Activated naive CD4-positive, alpha-beta T cell treated with anti-CD3 and anti-CD28 coated beads, Interleukin-2, amount 10 ng/mL, durations not matched to agents 5 hours and 36 hours (primary cell): ENCODE measurements around the gene CAMTA2. TPM values are rescaled to one million over a fixed set of nuclear protein-coding genes. Genes with fewer than 3 reads are reported as not detected.

ENCODE experiments used
- microRNA-seq: library from miRNA; unstranded; fragments of <30 nt; microRNA quantifications from one replicate; pipeline ENCODE4 v1.2.0, GENCODE V29; 2022; ENCODE audit warnings: borderline microRNAs expressed, borderline replicate concordance
- total RNA-seq, 2 experiments: library from RNA; stranded (reverse); gene quantifications; one replicate each; pipeline ENCODE4 v1.2.3, GENCODE V29; 2021

CAMTA2 gene
- total RNA-seq: 10 to 100 TPM; 54.4 to 58.6 TPM

GRCh38 chr17:4986951-4987766 is at the start of gene CAMTA2:
TSS of gene CAMTA2 (minus strand) at chr17:4987675. CDS start at chr17:4986222, 1,453 bp downstream.

DNA sequence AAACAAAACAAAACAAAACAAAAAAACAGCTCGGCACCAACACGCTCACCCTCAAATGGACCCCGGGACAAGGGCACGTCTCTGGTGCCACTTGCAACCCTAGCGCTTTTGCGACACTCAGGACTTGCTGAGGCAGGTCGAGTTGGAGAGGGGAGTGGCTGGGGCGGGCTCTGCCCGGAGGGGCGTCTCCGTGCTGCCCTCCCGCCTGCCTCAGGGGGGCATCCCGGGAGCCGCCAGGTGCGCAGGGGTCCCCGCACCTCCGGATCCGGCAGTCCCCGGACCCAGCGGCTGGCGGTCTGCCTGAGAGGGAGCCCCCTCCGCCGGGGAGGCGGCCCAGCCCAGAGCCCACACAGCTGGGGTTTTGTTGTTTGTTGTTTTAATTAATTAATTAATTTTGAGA is 47.8 kb upstream of the CAMTA2 start, which contains the start of gene SLC52A1:
Gene SLC52A1 (minus strand): TSS at position 112 of the 400 bp plus-strand sequence. CDS start 820 bp downstream, outside the sequence.

GRCh38 chr17:4997302-4998026 is 10.0 kb upstream of the CAMTA2 start, which contains the start of the genes INCA1 and KIF1C:
TSS of gene INCA1 (minus strand) at chr17:4997522. CDS start at chr17:4994437, 3,085 bp downstream.
TSS of gene KIF1C (plus strand) at chr17:4997950. CDS start at chr17:5000247, 2,297 bp downstream.

GRCh38 chr17:4967539-4968485 is 19.7 kb downstream of the CAMTA2 start, which contains the start of gene SPAG7:
TSS of gene SPAG7 (minus strand) at chr17:4967817. CDS start at chr17:4967804, 13 bp downstream.

GRCh38 chr17:4950746-4951204 is 36.7 kb downstream of the CAMTA2 start, which contains the start of gene ENO3:
TSS of gene ENO3 (plus strand) at chr17:4951119. CDS start at chr17:4951830, 711 bp downstream.

DNA sequence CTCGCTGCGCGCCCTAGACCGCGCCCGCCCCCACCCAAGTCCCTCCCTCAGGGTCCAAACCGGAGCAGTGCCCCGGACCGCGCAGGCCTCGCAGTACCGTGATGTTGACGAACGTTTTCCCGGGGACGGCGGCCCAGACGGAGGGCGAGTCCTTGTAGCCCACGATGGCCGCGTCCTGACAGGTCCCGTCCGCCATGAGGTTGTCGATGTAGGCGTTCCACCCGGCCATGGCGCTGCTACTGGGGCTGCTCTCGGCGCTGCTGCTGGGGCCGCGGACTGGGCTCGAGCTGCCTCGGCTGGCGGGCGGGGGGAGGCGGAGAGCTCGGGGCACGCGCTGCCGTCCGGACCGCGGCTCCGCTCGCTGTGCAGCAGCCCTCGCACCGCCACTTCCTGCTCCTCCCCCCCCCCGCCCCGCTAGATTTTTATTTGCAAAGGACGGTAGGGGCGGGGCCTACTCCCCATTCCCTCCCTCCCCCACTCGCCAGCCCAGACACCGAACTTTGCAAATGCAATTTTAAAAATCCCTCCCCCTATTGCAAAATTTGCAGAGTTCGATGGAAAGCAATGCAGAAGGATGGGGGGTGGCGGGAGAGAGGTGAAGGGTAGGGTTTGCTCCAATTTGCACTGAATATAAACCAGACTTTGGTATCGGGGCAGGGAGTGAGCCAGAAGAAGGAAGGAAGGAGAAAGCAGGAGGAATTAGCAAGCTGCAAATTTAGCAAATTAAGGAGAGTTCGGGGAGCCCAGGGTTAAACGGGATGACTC is 39.1 kb downstream of the CAMTA2 start, which contains the start of gene PFN1:
Gene PFN1 (minus strand): TSS at position 365 of the 765 bp plus-strand sequence. CDS start 136 bp downstream, at position 229.

DNA sequence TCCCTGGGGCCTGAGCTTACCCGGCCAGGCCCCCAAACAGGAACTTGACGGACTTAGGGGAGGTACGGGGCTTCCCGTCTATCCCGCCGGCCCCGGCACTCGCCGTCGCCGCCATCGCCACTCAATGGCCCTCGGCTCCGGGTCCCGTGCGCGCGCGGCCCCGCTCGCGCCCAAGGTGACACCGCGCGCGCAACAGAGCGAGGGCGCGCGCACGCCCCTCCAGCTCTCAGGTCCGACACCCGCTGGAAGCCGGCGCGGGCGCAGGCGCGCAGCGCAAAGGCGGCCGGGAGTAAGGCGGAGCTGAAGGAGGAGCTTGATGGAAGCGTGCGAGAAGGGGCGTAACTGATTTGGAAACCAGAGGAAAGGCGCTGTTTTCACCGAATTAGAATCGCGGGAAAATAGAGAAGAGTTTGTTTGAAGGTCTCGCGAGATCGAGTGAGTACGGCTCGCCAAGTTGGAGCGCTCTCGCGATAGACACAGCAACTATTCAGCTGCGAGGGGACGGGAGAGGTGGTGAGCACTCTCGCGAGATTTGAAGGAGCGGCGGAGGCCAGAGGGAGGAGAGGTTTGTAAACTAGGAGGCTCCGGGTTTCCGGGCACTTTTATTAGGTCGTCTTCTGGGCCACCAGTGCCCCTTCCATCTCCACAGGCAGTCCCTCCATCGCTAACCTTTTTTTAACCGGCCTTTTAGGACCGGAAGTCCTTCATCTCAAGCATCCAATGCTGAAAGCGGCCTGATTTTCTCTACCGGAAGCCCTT is 47.5 kb downstream of the CAMTA2 start, which contains the start of the genes RNF167 and SLC25A11:
Gene RNF167 (plus strand): TSS at position 473 of the 759 bp plus-strand sequence. CDS start 642 bp downstream, outside the sequence.
Gene SLC25A11 (minus strand): TSS at position 251 of the 759 bp plus-strand sequence. CDS start 136 bp downstream, at position 115.

GRCh38 chr17:4931963-4932362 is 55.5 kb downstream of the CAMTA2 start, which contains the start of gene GP1BA:
TSS of gene GP1BA (plus strand) at chr17:4932277. CDS start at chr17:4932605, 328 bp downstream.

Small RNA genes lying within 50 kb of the gene (microRNA-seq; reads per million reads assigned to microRNA genes)
- gene MIR6864: not detected
- gene MIR6865: not detected

Other genes with a start within 250 kb of the CAMTA2 start
- gene ZMYND15, start 247.8 kb downstream of the CAMTA2 start, total RNA-seq: under 1 TPM; 0.19 to 0.25 TPM
- gene CXCL16, start 247.7 kb downstream of the CAMTA2 start, total RNA-seq: 1 to 10 TPM; 1.6 TPM
- not detected for gene TM4SF5, start 215.8 kb downstream of the CAMTA2 start, total RNA-seq
- gene VMO1, start 201.3 kb downstream of the CAMTA2 start, total RNA-seq: not detected
- not detected for gene GLTPD2, start 198.7 kb downstream of the CAMTA2 start, total RNA-seq
- 10 to 100 TPM; 94.7 to 95.7 TPM for gene PSMB6, start 191.5 kb downstream of the CAMTA2 start, total RNA-seq
- 10 to 100 TPM; 17.9 to 21.9 TPM for gene PLD2, start 180.5 kb downstream of the CAMTA2 start, total RNA-seq
- 100 to 1,000 TPM; 102 to 112 TPM for gene MINK1, start 154.3 kb downstream of the CAMTA2 start, total RNA-seq
- under 1 TPM; 0.48 to 0.68 TPM for gene C17orf107, start 88.1 kb downstream of the CAMTA2 start, total RNA-seq
- gene CHRNE, start 84.6 kb downstream of the CAMTA2 start, total RNA-seq: under 1 TPM in 1 of 2 experiments, not detected in 1; 0.23 TPM
- not detected for gene GP1BA, start 55.4 kb downstream of the CAMTA2 start, total RNA-seq
- 10 to 100 TPM; 62.3 to 64.3 TPM for gene SLC25A11, start 47.6 kb downstream of the CAMTA2 start, total RNA-seq
- 100 to 1,000 TPM; 191 TPM for gene RNF167, start 47.4 kb downstream of the CAMTA2 start, total RNA-seq
- gene PFN1, start 39.1 kb downstream of the CAMTA2 start, total RNA-seq: 1,000 to 10,000 TPM; 2,036 to 2,067 TPM
- gene ENO3, start 36.6 kb downstream of the CAMTA2 start, total RNA-seq: 10 to 100 TPM; 43.9 to 56.2 TPM
- 10 to 100 TPM; 50.5 to 56.4 TPM for gene SPAG7, start 19.9 kb downstream of the CAMTA2 start, total RNA-seq
- gene INCA1, start 9.8 kb upstream of the CAMTA2 start, total RNA-seq: under 1 TPM; 0.15 to 0.26 TPM
- 10 to 100 TPM; 35.2 to 36.6 TPM for gene KIF1C, start 10.3 kb upstream of the CAMTA2 start, total RNA-seq
- gene SLC52A1, start 47.8 kb upstream of the CAMTA2 start, total RNA-seq: under 1 TPM; 0.51 to 0.58 TPM
- gene ZFP3, start 90.8 kb upstream of the CAMTA2 start, total RNA-seq: 1 to 10 TPM; 7.0 to 7.5 TPM
- 10 to 100 TPM in 1 of 2 experiments, 1 to 10 TPM in 1; 9.2 to 11.0 TPM for gene ZNF232, start 124.2 kb upstream of the CAMTA2 start, total RNA-seq
- under 1 TPM; 0.08 to 0.10 TPM for gene USP6, start 128.4 kb upstream of the CAMTA2 start, total RNA-seq
- 10 to 100 TPM; 12.7 TPM for gene ZNF594, start 204.2 kb upstream of the CAMTA2 start, total RNA-seq
- gene SCIMP, start 247.2 kb upstream of the CAMTA2 start, total RNA-seq: not detected